SKM-1 treated with dmso at 0.1 percent for 144 hours (cell line): ENCODE data around the gene EPG5.
"Not testable (repeated sequence)": the region's sequence is repeated elsewhere in the genome, so short reads cannot be mapped to it uniquely, and the experiment has no call there.

Experiments used
- DNase-seq: peaks from one replicate; lab custom pipeline; 2025; ENCODE audit not compliant: unreplicated experiment; lab: John Stamatoyannopoulos, UW

EPG5 gene

GRCh38 chr18:45821026-45821425 lies 146.1 kb downstream of the EPG5 start:
- DNase-seq: no peak

- DNase-seq: peak; percentile 46
These were observed 146.9 kb downstream of the EPG5 start for GRCh38 chr18:45820106-45820745.

GRCh38 chr18:45818765-45819164 lies 148.4 kb downstream of the EPG5 start:
- DNase-seq: peak; percentile 12

- DNase-seq: no peak
These were observed 149.6 kb downstream of the EPG5 start for GRCh38 chr18:45817543-45817942.

- not testable (repeated sequence) for DNase-seq
These were observed 152.4 kb downstream of the EPG5 start for GRCh38 chr18:45814733-45815132.

- not testable (repeated sequence) for DNase-seq
These were observed 160.0 kb downstream of the EPG5 start for GRCh38 chr18:45807144-45807543.

GRCh38 chr18:45806226-45806625 lies 160.9 kb downstream of the EPG5 start:
- no peak for DNase-seq

- DNase-seq: no peak
These were observed 161.6 kb downstream of the EPG5 start for GRCh38 chr18:45805551-45805950.

GRCh38 chr18:45802814-45803492 lies 164.2 kb downstream of the EPG5 start:
- DNase-seq: no peak

GRCh38 chr18:45801416-45802004 lies 165.6 kb downstream of the EPG5 start:
- DNase-seq: no peak
